ENCODE results near the gene FCHO2. TPM values are rescaled to one million over a fixed set of nuclear protein-coding genes. Genes with fewer than 3 reads are reported as not detected.

The FCHO2 gene, protein sequence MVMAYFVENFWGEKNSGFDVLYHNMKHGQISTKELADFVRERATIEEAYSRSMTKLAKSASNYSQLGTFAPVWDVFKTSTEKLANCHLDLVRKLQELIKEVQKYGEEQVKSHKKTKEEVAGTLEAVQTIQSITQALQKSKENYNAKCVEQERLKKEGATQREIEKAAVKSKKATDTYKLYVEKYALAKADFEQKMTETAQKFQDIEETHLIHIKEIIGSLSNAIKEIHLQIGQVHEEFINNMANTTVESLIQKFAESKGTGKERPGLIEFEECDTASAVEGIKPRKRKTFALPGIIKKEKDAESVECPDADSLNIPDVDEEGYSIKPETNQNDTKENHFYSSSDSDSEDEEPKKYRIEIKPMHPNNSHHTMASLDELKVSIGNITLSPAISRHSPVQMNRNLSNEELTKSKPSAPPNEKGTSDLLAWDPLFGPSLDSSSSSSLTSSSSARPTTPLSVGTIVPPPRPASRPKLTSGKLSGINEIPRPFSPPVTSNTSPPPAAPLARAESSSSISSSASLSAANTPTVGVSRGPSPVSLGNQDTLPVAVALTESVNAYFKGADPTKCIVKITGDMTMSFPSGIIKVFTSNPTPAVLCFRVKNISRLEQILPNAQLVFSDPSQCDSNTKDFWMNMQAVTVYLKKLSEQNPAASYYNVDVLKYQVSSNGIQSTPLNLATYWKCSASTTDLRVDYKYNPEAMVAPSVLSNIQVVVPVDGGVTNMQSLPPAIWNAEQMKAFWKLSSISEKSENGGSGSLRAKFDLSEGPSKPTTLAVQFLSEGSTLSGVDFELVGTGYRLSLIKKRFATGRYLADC
- 5.8 and 7.1 TPM in 2 replicates for total RNA-seq (2021)
- long read RNA-seq, partial matches to known transcripts = 3 of 3 reads
- long read RNA-seq, other reads (novel, unspliced or antisense) = 0 of 3 reads

DNA sequence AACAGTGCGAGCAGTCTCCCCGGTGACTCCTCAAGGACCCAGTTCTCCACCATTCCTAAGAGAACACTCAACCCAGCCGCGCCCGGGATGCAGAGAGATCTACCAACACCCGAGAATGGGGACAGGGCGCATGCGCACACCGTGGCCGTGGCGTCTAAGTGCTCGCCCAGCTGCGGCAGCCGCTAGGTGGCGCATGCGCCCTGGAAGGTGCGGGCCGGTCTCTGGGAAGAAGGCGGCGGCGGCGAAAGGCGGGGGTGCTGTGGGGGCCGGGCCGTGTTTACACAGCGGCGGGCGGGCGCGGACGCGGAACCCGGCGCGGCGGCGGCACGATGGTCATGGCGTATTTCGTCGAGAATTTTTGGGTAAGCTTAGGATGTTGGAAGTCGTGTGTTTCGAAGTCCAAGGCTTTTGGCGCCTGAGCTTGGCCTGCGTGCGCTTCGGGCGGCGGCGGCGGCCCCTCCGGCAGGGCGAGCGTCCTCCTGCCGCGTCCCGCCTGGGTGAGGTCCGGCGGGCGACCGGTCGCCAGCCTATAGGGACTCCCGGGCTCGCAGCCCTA, at the start of gene FCHO2:
FCHO2 (plus strand) TSS at position 274 of the 556 bp plus-strand sequence; CDS start at position 330, 56 bp downstream.
- Histone ChIP-seq H3K23ac (ENCODE audit: insufficient read length, low read depth, low read length) (no peak within 1 kb of the TSS), H3K79me2 (ENCODE audit: insufficient read depth, low read length) (no peaks in the 10 kb centered on the region; the same call in 1 of the 2 replicates), H4K8ac (replicated peaks; ENCODE audit: insufficient read length, low read depth, low read length) (no peak within 1 kb of the TSS), H2AFZ (ENCODE audit: low read length) (peak within 1 kb of the TSS; percentile 59), H3K27me3 (ENCODE audit: insufficient read depth, low read length) (no peaks in the 10 kb centered on the region), H3K23me2 (ENCODE audit: insufficient read length, low read depth, low read length, poor library complexity, severe bottlenecking) (peaks cover 12% of the 10 kb centered on the region), H2BK20ac (ENCODE audit: low read depth, low read length, poor library complexity, severe bottlenecking) (no peak within 1 kb of the TSS), H4K5ac (ENCODE audit: insufficient read length, low read depth, low read length) (peak within 1 kb of the TSS; percentile 35), H3T11ph (ENCODE audit: low read length) (no peak within 1 kb of the TSS), H3K4ac (ENCODE audit: low read depth, low read length) (no peak within 1 kb of the TSS), H2BK120ac (ENCODE audit: low read depth, low read length, poor library complexity, severe bottlenecking) (peak within 1 kb of the TSS; percentile 39), H3K14ac (ENCODE audit: insufficient read depth, low read length) (peak within 1 kb of the TSS; percentile 92), H3K9me3 (ENCODE audit: control insufficient read depth, low read depth, low read length) (no peaks in the 10 kb centered on the region), H3K27ac (ENCODE audit: insufficient read length, low read depth, low read length) (peak within 1 kb of the TSS; percentile 35), H4K91ac (ENCODE audit: insufficient read length, low read depth, low read length) (no peak within 1 kb of the TSS), H3K79me1 (ENCODE audit: insufficient read depth, low read depth, low read length, poor library complexity, severe bottlenecking) (no peaks in the 10 kb centered on the region), H3K4me1 (ENCODE audit: insufficient read depth, low read length) (peaks cover 5% of the 10 kb centered on the region), H3K9ac (ENCODE audit: extremely low read depth, insufficient read length, low read length) (peak within 1 kb of the TSS; percentile 73), H4K20me1 (ENCODE audit: control insufficient read depth, insufficient read depth, insufficient read length) (no peaks in the 10 kb centered on the region), H2AK5ac (ENCODE audit: insufficient read length, low read length) (no peak within 1 kb of the TSS), H2BK5ac (ENCODE audit: insufficient read length, low read length) (no peak within 1 kb of the TSS), H3K56ac (ENCODE audit: insufficient read length, low read depth, low read length) (no peak within 1 kb of the TSS), H3K4me2 (ENCODE audit: insufficient read depth, insufficient read length, low read length) (peak within 1 kb of the TSS; percentile 76), H2BK12ac (ENCODE audit: insufficient read length, low read depth, low read length) (no peak within 1 kb of the TSS), H3K18ac (ENCODE audit: insufficient read length, low read depth, low read length) (peak within 1 kb of the TSS; percentile 87), H2BK15ac (ENCODE audit: low read depth, low read length) (no peak within 1 kb of the TSS)
- Mint-ChIP-seq H3K36me3 (ENCODE audit: insufficient read depth in 1 of 3, low read depth in 3 of 3) (no peaks in the 10 kb centered on the region), H3K9me3 (no peaks in the 10 kb centered on the region), H3K4me3 (peak within 1 kb of the TSS; percentile 86 to 89), H3K27ac (peak within 1 kb of the TSS; percentile 45 to 96 (median 92); a peak in 5 of 7 replicates), H3K4me1 (peaks cover 23 to 25% of the 10 kb centered on the region in 2 experiments), H3K27me3 (ENCODE audit: low read depth) (no peaks in the 10 kb centered on the region; the same call in 1 of the 2 replicates)
- TF ChIP-seq, protein P1, sequence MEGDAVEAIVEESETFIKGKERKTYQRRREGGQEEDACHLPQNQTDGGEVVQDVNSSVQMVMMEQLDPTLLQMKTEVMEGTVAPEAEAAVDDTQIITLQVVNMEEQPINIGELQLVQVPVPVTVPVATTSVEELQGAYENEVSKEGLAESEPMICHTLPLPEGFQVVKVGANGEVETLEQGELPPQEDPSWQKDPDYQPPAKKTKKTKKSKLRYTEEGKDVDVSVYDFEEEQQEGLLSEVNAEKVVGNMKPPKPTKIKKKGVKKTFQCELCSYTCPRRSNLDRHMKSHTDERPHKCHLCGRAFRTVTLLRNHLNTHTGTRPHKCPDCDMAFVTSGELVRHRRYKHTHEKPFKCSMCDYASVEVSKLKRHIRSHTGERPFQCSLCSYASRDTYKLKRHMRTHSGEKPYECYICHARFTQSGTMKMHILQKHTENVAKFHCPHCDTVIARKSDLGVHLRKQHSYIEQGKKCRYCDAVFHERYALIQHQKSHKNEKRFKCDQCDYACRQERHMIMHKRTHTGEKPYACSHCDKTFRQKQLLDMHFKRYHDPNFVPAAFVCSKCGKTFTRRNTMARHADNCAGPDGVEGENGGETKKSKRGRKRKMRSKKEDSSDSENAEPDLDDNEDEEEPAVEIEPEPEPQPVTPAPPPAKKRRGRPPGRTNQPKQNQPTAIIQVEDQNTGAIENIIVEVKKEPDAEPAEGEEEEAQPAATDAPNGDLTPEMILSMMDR (conservative IDR thresholded peaks at IDR 0.05) = peak; percentile 90
- DNase-seq = peak; percentile 96
- WGBS (ENCODE audit: extremely low coverage, insufficient read length, low lambda C conversion rate) = no CpG with 5 or more reads among the region's 64 CpGs
